ENCODE data around the gene OXCT1. TPM values are rescaled to one million over a fixed set of nuclear protein-coding genes. Genes with fewer than 3 reads are reported as not detected.

Gene OXCT1
- total and polyA plus RNA-seq, 2 of the 13 experiments (the other 11 are each of a cell fraction or from before 2014, with no cell fraction given): 0.92 to 4.7 TPM

GRCh38 chr5:41908374-41909079, 38.3 kb upstream of the OXCT1 start (continued):
- TF ChIP-seq ZNF407 (CRISPR knock-in tag; IDR thresholded peaks at IDR 0.05; ENCODE audit: not compliant biosample characterization) (no peak), HNRNPUL1 (IDR thresholded peaks at IDR 0.05; ENCODE audit: low read depth, low read length) (no peak)

- Histone ChIP-seq H4K20me1 (ENCODE audit: insufficient read depth, low read length) (no peaks in the 10 kb centered on the region), H3K9ac (ENCODE audit: insufficient read depth, low read depth, low read length) (peak overlapping the region; percentile 18; the same call in 1 of the 2 replicates), H3K36me3 (replicated peaks in 1 of 2; ENCODE audit: control insufficient read depth in 1 of 2, insufficient read depth in 2 of 2, low read length in 2 of 2) (peaks cover 5 to 34% of the 10 kb centered on the region in 2 experiments; a peak in 4 of 5 replicates), H3K4me1 (ENCODE audit: insufficient read depth, low read length) (peaks cover 31% of the 10 kb centered on the region), H2AFZ (ENCODE audit: low read length) (no peak overlapping the region), H3K79me2 (ENCODE audit: insufficient read depth, low read length) (peaks cover 28% of the 10 kb centered on the region), H3K4me2 (ENCODE audit: low read depth, low read length) (peak overlapping the region; percentile 75), H3K4me3 (replicated peaks in 1 of 3; ENCODE audit: insufficient read depth in 1 of 3, low read depth in 2 of 3, low read length in 3 of 3) (no peak overlapping the region), H3K27me3 (ENCODE audit: control insufficient read depth in 1 of 2, insufficient read depth in 2 of 2, low read length in 2 of 2) (no peaks in the 10 kb centered on the region; a peak in 1 of 5 replicates), H3K9me3 (ENCODE audit: low read length) (no peaks in the 10 kb centered on the region), H3K27ac (ENCODE audit: extremely low read length, insufficient read depth, low read length) (no peak overlapping the region)
- DNase-seq (ENCODE audit: low spot score): no peak
- intact Hi-C loops (cut with micrococcal nuclease; ENCODE audit: unreplicated experiment): no loop called here
- POLR2A ChIA-PET: interaction anchor here (2.9 kb wide), 1 partner anchor 19 kb away, joined by 81 read pairs; the partner anchor contains the start of gene FBXO4
- no peak for FAIRE-seq
- WGBS (ENCODE audit: low lambda C conversion rate): 94% methylated on average over 2 of the region's 2 CpGs
- in situ Hi-C loops (cut with HindIII; ENCODE audit: extremely low pct_ligation_motif_present, low pct_unique_long_range_greater_than_20kb): no loop called here
- CTCF ChIA-PET (ENCODE audit: low intra/inter-chr PET ratio, low total read pairs): no interaction called here
- BruUV-seq (replicated peaks): no TSS peak
- TF ChIP-seq ZNF343 (CRISPR knock-in tag; IDR thresholded peaks at IDR 0.05) (no peak), ZNF12 (CRISPR knock-in tag; IDR thresholded peaks at IDR 0.05) (no peak), FOXC1 (CRISPR knock-in tag; IDR thresholded peaks at IDR 0.05; ENCODE audit: borderline replicate concordance) (no peak), MLLT10 (CRISPR knock-in tag; IDR thresholded peaks at IDR 0.05) (no peak)
- no peak for ATAC-seq
Measured at GRCh38 chr5:41906151-41906550, 35.9 kb upstream of the OXCT1 start.
